Gastroesophageal sphincter (tissue), 3 donors: ENCODE measurements around the gene NPS.

Source experiments
- CTCF ChIP-seq, 4 experiments: fragments of 200-600 bp in 2 of 4; fragments of 450-650 bp in 2 of 4; sonication (generic) in 1 of 4; IDR thresholded peaks; one replicate each; pipeline ENCODE4 v1.5.1; 2017 to 2019; ENCODE audit warnings: antibody characterized with exemption in 4 of 4, mild to moderate bottlenecking in 2 of 4, moderate library complexity in 2 of 4
- EP300 ChIP-seq: sonication (generic); formaldehyde crosslinking; IDR thresholded peaks from one replicate; pipeline ENCODE4 v1.6.1; 2017; ENCODE audit warnings: antibody characterized with exemption, mild to moderate bottlenecking
- POLR2A ChIP-seq, 2 donors: fragments of 450-650 bp; IDR thresholded peaks; one replicate each; pipeline ENCODE4 v1.6.1; 2017; ENCODE audit warnings: antibody characterized with exemption in 2 of 2, mild to moderate bottlenecking in 2 of 2, moderate library complexity in 1 of 2
- POLR2AphosphoS5 ChIP-seq: sonication (generic); formaldehyde crosslinking; IDR thresholded peaks from one replicate; pipeline ENCODE4 v1.6.1; 2017; ENCODE audit warnings: antibody characterized with exemption

DNA sequence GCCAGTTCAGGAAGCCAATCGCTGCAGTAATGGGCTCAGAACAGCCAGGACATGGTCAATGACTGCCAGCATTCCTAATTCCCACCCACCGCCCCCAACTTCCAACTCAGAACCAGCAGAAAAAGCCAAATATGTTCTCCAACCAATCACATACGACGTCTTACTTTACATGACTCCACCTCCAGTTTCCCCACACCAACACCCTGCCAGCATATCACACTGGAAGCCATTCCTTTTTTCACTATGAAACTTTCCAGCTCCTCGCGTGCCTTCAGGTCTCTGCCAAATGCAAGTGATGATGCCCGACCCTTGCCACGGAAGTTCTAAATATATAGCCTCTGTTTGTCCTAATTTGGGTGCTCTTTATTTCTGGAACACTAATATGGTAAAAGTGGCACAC is 12.5 kb downstream of the NPS start:
- TF ChIP-seq POLR2A (IDR thresholded peaks at IDR 0.05) (no peak), CTCF (IDR thresholded peaks at IDR 0.05) (no peak), POLR2AphosphoS5 (no peak), EP300 (no peak)
